ENCODE results near the gene YPEL1.

YPEL1 gene

DNA sequence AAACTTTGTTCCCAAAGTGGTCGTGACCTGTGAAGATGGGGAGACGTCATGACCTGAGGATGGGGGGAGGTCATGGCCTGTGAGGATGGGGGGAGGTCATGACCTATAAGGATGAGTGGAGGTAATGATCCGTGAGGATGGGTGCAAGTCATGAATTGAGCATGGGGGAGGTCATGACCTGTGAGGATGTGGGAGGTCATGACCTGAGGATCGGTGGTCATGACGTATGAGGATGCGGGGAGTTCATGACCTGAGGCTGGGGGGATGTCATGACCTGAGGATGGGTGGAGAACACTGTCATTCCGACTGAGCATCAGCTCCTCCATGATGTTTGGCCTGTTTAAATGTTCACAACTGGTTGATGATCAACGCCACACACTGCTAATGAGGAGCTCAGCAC lies 25.9 kb downstream of the YPEL1 start:
- Histone ChIP-seq H4K20me1 (ENCODE audit: insufficient read depth) (no peaks in the 10 kb centered on the region), H3K36me3 (ENCODE audit: insufficient read depth) (no peaks in the 10 kb centered on the region), H3K27me3 (ENCODE audit: insufficient read depth, low read depth) (no peaks in the 10 kb centered on the region), H3K9ac (no peak overlapping the region), H3K27ac (no peak overlapping the region), H3K4me2 (no peak overlapping the region), H2AFZ (ENCODE audit: low read depth) (no peak overlapping the region), H3K4me3 (IDR thresholded peaks at IDR 0.05; ENCODE audit: insufficient read depth, low read depth, low read length) (no peak overlapping the region), H3K79me2 (ENCODE audit: insufficient read depth, low read depth) (no peaks in the 10 kb centered on the region), H3K4me1 (ENCODE audit: low read depth, poor library complexity, severe bottlenecking) (peaks cover 11% of the 10 kb centered on the region)
- TF ChIP-seq, protein P1, sequence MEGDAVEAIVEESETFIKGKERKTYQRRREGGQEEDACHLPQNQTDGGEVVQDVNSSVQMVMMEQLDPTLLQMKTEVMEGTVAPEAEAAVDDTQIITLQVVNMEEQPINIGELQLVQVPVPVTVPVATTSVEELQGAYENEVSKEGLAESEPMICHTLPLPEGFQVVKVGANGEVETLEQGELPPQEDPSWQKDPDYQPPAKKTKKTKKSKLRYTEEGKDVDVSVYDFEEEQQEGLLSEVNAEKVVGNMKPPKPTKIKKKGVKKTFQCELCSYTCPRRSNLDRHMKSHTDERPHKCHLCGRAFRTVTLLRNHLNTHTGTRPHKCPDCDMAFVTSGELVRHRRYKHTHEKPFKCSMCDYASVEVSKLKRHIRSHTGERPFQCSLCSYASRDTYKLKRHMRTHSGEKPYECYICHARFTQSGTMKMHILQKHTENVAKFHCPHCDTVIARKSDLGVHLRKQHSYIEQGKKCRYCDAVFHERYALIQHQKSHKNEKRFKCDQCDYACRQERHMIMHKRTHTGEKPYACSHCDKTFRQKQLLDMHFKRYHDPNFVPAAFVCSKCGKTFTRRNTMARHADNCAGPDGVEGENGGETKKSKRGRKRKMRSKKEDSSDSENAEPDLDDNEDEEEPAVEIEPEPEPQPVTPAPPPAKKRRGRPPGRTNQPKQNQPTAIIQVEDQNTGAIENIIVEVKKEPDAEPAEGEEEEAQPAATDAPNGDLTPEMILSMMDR (conservative IDR thresholded peaks at IDR 0.05; ENCODE audit: low read depth, low read length) = no peak

- no peaks in the 10 kb centered on the region for H3K36me3 ChIP-seq (ENCODE audit: insufficient read depth)
- H4K20me1 ChIP-seq (ENCODE audit: insufficient read depth) = no peaks in the 10 kb centered on the region
- TF ChIP-seq, protein P1 (conservative IDR thresholded peaks at IDR 0.05; ENCODE audit: low read depth, low read length) = no peak
- H3K4me3 ChIP-seq (IDR thresholded peaks at IDR 0.05; ENCODE audit: insufficient read depth, low read depth, low read length) = no peak overlapping the region
- H3K9ac ChIP-seq = no peak overlapping the region
- no peak overlapping the region for H3K4me2 ChIP-seq
- H3K27ac ChIP-seq = no peak overlapping the region
- no peaks in the 10 kb centered on the region for H3K79me2 ChIP-seq (ENCODE audit: insufficient read depth, low read depth)
- H2AFZ ChIP-seq (ENCODE audit: low read depth) = no peak overlapping the region
- peaks cover 11% of the 10 kb centered on the region for H3K4me1 ChIP-seq (ENCODE audit: low read depth, poor library complexity, severe bottlenecking)
- no peaks in the 10 kb centered on the region for H3K27me3 ChIP-seq (ENCODE audit: insufficient read depth, low read depth)
Measured at GRCh38 chr22:21708960-21709359, 26.6 kb downstream of the YPEL1 start.

GRCh38 chr22:21707677-21708076 lies 27.9 kb downstream of the YPEL1 start:
- no peak overlapping the region for H3K9ac ChIP-seq
- TF ChIP-seq, protein P1 (conservative IDR thresholded peaks at IDR 0.05; ENCODE audit: low read depth, low read length) = no peak
- no peak overlapping the region for H3K27ac ChIP-seq

DNA sequence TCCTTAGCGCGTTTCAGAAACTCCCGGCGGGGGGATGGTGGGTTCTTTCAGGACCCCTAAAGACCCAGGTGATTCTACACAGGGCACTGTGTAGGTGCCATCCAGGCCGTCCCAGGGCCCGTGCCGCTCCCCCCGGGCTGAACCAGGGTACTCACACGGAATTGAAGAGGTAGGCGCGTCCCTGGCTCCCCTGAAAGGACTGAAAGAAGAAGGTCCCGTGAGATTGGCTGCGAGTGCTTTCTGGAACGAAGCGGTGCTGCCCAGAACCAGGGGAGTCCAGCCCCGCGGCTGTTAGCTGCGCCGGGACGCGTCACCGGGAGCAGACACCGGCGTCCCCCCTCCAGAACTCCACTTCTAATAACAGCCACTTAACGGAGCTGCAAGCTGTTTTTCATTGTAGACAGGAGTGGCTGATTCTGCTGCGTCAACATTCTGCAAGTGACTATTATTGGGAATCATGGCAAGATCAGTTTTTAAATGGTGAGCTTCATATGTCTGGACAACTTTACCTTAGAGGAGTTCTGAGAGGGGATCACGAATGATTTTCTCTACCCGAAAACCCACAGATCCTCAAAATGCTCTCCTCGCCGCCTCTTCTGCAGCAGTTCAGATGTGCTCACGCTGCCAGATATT lies 31.8 kb downstream of the YPEL1 start:
- Histone ChIP-seq H3K9ac (no peak overlapping the region), H3K27ac (no peak overlapping the region), H3K4me2 (no peak overlapping the region), H3K79me2 (ENCODE audit: insufficient read depth, low read depth) (no peaks in the 10 kb centered on the region), H3K27me3 (ENCODE audit: insufficient read depth, low read depth) (no peaks in the 10 kb centered on the region), H2AFZ (ENCODE audit: low read depth) (no peak overlapping the region), H4K20me1 (ENCODE audit: insufficient read depth) (no peaks in the 10 kb centered on the region), H3K4me1 (ENCODE audit: low read depth, poor library complexity, severe bottlenecking) (no peaks in the 10 kb centered on the region), H3K4me3 (IDR thresholded peaks at IDR 0.05; ENCODE audit: insufficient read depth, low read depth, low read length) (no peak overlapping the region), H3K36me3 (ENCODE audit: insufficient read depth) (no peaks in the 10 kb centered on the region)
- TF ChIP-seq, protein P1 (conservative IDR thresholded peaks at IDR 0.05; ENCODE audit: low read depth, low read length) = no peak

More at GRCh38 chr22:21707677-21708076, 27.9 kb downstream of the YPEL1 start:
- Histone ChIP-seq H3K27me3 (ENCODE audit: insufficient read depth, low read depth) (no peaks in the 10 kb centered on the region), H3K4me1 (ENCODE audit: low read depth, poor library complexity, severe bottlenecking) (peaks cover under 1% of the 10 kb centered on the region), H2AFZ (ENCODE audit: low read depth) (no peak overlapping the region), H3K79me2 (ENCODE audit: insufficient read depth, low read depth) (no peaks in the 10 kb centered on the region), H4K20me1 (ENCODE audit: insufficient read depth) (no peaks in the 10 kb centered on the region), H3K36me3 (ENCODE audit: insufficient read depth) (no peaks in the 10 kb centered on the region), H3K4me3 (IDR thresholded peaks at IDR 0.05; ENCODE audit: insufficient read depth, low read depth, low read length) (no peak overlapping the region), H3K4me2 (no peak overlapping the region)

Data from KMS-11 (cell line).